K562 (cell line): ENCODE measurements around the gene LOXL3. TPM values are rescaled to one million over a fixed set of nuclear protein-coding genes. Genes with fewer than 3 reads are reported as not detected.
"Not testable (repeated sequence)": the region's sequence is repeated elsewhere in the genome, so short reads cannot be mapped to it uniquely, and the experiment has no call there.

Experiments
- ATAC-seq: fragments of 200-7000 bp; cut with Tn5 transposase; 3 replicates; pipeline ENCODE4 v1.9.1; 2020; ENCODE audit warnings: moderate library complexity
- BruUV-seq: library from RNA; stranded (reverse); fragments of 400-500 nt; replicated peaks from 2 replicates; lab custom pipeline; 2021; lab: Mats Ljungman, UMichigan
- CTCF ChIA-PET: fragments of 300-600 bp; formaldehyde crosslinking; extraction: SDS; loops from one replicate; lab custom pipeline; 2021; ENCODE audit warnings: low intra/inter-chr PET ratio; lab: Yijun Ruan, JAX
- POLR2A ChIA-PET: fragments of 300-600, 350-650 bp; sonication (Branson Sonifier 250); formaldehyde crosslinking; extraction: SDS; loops from one replicate; lab custom pipeline; 2021; ENCODE audit warnings: antibody characterized with exemption, inconsistent platforms; lab: Yijun Ruan, JAX
- DNase-seq, 4 experiments: peaks; one replicate each; pipeline versions ENCODE4 v3.0.0 to v3.0.0-alpha.2; 2011 to 2018; ENCODE audit warnings: low spot score in 3 of 4, mixed read lengths in 3 of 4; ENCODE audit errors: extremely low read depth in 1 of 4
- FAIRE-seq: peaks from 2 replicates; lab custom pipeline; 2011; peaks lifted over from hg19 to GRCh38; lab: Jason Lieb, UNC
- H2AFZ ChIP-seq: 2 replicates; pipeline ENCODE4 v1.6.0; 2011; ENCODE audit warnings: low read depth, low read length, control low read depth, inconsistent platforms
- H3K27ac ChIP-seq: fragments of 200-600 bp; 3 replicates; pipeline ENCODE4 v1.8.0; 2011; ENCODE audit warnings: low read depth, mild to moderate bottlenecking, control low read depth, inconsistent platforms, low read length, moderate library complexity, mixed read lengths; ENCODE audit errors: extremely low read depth
- H3K27me3 ChIP-seq, 2 experiments: fragments of 300-600 bp in 1 of 2; 2 replicates in 1 of 2; 3 replicates in 1 of 2; pipeline versions ENCODE4 v1.6.0 to v1.8.0; 2011; ENCODE audit warnings: inconsistent platforms in 2 of 2, low read length in 2 of 2, mild to moderate bottlenecking in 1 of 2, mixed read lengths in 1 of 2, moderate library complexity in 1 of 2; ENCODE audit not compliant: control insufficient read depth in 2 of 2, insufficient read depth in 2 of 2
- H3K36me3 ChIP-seq: fragments of 300-600 bp; 3 replicates; pipeline ENCODE4 v1.8.0; 2011; ENCODE audit warnings: mild to moderate bottlenecking, low read length, inconsistent platforms; ENCODE audit not compliant: control insufficient read depth, insufficient read depth
- H3K4me1 ChIP-seq, 2 experiments: fragments of 200-600 bp in 1 of 2; replicated peaks in 1 of 2; 2 replicates in 1 of 2; 3 replicates in 1 of 2; pipeline versions ENCODE4 v1.5.1 to v1.8.0; 2011; ENCODE audit warnings: inconsistent platforms in 2 of 2, low read length in 2 of 2, mild to moderate bottlenecking in 1 of 2, mixed read lengths in 1 of 2, moderate library complexity in 1 of 2; ENCODE audit not compliant: control insufficient read depth in 2 of 2, insufficient read depth in 2 of 2
- H3K4me2 ChIP-seq: 2 replicates; pipeline ENCODE4 v1.6.1; 2011; ENCODE audit warnings: low read length, control low read depth, inconsistent platforms, mixed read lengths; ENCODE audit not compliant: insufficient read depth
- H3K4me3 ChIP-seq: fragments of 200-600 bp; sonication (generic), shearing (Covaris generic); 2 replicates; pipeline ENCODE4 v1.5.1; 2016; ENCODE audit warnings: control low read depth, inconsistent platforms
- H3K79me2 ChIP-seq: fragments of 200-600 bp; 3 replicates; pipeline ENCODE4 v1.8.0; 2011; ENCODE audit warnings: low read length, inconsistent platforms; ENCODE audit not compliant: control insufficient read depth, insufficient read depth
- H3K9ac ChIP-seq, 2 experiments: 2 replicates each; pipeline versions ENCODE4 v1.6.0 to v1.6.1; 2011; ENCODE audit warnings: low read depth in 2 of 2, low read length in 2 of 2, control low read depth in 1 of 2, inconsistent platforms in 1 of 2, mild to moderate bottlenecking in 1 of 2, mixed read lengths in 1 of 2; ENCODE audit not compliant: insufficient read depth in 1 of 2
- H3K9me1 ChIP-seq: one replicate; pipeline ENCODE4 v1.6.0; 2011; ENCODE audit warnings: inconsistent platforms, mild to moderate bottlenecking, low read length, moderate library complexity; ENCODE audit not compliant: control insufficient read depth, insufficient read depth
- H3K9me3 ChIP-seq: replicated peaks from 2 replicates; pipeline ENCODE4 v1.5.1; 2011; ENCODE audit warnings: low read depth, low read length, inconsistent platforms; ENCODE audit not compliant: control insufficient read depth, insufficient read depth
- H4K20me1 ChIP-seq: replicated peaks from 2 replicates; pipeline ENCODE4 v1.6.1; 2011; ENCODE audit warnings: low read length, inconsistent platforms, mixed read lengths; ENCODE audit not compliant: control insufficient read depth, insufficient read depth
- AFF4 ChIP-seq: sonication (generic); formaldehyde crosslinking; IDR thresholded peaks from 2 replicates; pipeline ENCODE4 v1.8.0; 2023; ENCODE audit warnings: mild to moderate bottlenecking, missing genetic modification reagents
- SMARCE1 ChIP-seq: fragments of 450-650 bp; IDR thresholded peaks from 2 replicates; pipeline ENCODE4 v1.7.1; 2016; ENCODE audit warnings: mild to moderate bottlenecking
- TEAD1 ChIP-seq, 2 experiments: fragments of 450-650 bp in 1 of 2; sonication (generic) in 1 of 2; formaldehyde crosslinking; IDR thresholded peaks; 2 replicates each; pipeline versions ENCODE4 v1.4.0 to v1.8.0; 2020 to 2022; ENCODE audit warnings: mild to moderate bottlenecking in 2 of 2, missing genetic modification reagents in 1 of 2
- TFAP4 ChIP-seq: sonication (generic); formaldehyde crosslinking; IDR thresholded peaks from 2 replicates; pipeline ENCODE4 v1.8.0; 2022; ENCODE audit warnings: missing genetic modification reagents, mild to moderate bottlenecking, moderate library complexity, borderline replicate concordance
- XRCC3 ChIP-seq: fragments of 450-650 bp; IDR thresholded peaks from 2 replicates; pipeline ENCODE4 v1.6.1; 2017; ENCODE audit warnings: mild to moderate bottlenecking, moderate library complexity
- ZNF263 ChIP-seq: sonication (generic); formaldehyde crosslinking; IDR thresholded peaks from 2 replicates; pipeline ENCODE4 v1.8.0; 2022; ENCODE audit warnings: mild to moderate bottlenecking, missing genetic modification reagents, borderline replicate concordance
- ZNF75A ChIP-seq: fragments of 450-650 bp; formaldehyde crosslinking; IDR thresholded peaks from 2 replicates; pipeline ENCODE4 v1.4.0; 2020; ENCODE audit warnings: mild to moderate bottlenecking
- WGBS: fragments of 100-300 bp; shearing (Covaris generic); methylation state at CpG from one replicate; pipeline ENCODE4 v1.1.6; 2016; ENCODE audit warnings: low coverage, mixed read lengths; ENCODE audit not compliant: insufficient coverage; ENCODE audit errors: missing lambda C conversion rate; 5-methylcytosine and 5-hydroxymethylcytosine counted together
- in situ Hi-C: fragments of 300-500 bp; cut with MboI; formaldehyde crosslinking; loops from 4 replicates; pipeline ENCODE4 v1.15.0; 2018; ENCODE audit warnings: inconsistent platforms, mixed read lengths
- intact Hi-C: fragments of 100-400 bp; cut with micrococcal nuclease; formaldehyde crosslinking; loops from 2 replicates; pipeline ENCODE4 v1.14.2; 2022
- polyA plus RNA-seq, 8 experiments: library from polyadenylated mRNA; depleted of rRNA in 4 of 8; stranded (reverse) in 5 of 8; unstranded in 3 of 8; fragments of >200 nt; fragmentation: Nextera tagmentation in 2 of 8; fragmentation: Illumina TruSeq in 1 of 8; extraction: Ambion mirVana in 2 of 8; extraction: Trizol in 1 of 8; gene quantifications; 2 replicates each; pipeline versions ENCODE4 v1.2.1 to v1.2.3, GENCODE V29; 2011 to 2014; ENCODE audit warnings: inconsistent platforms in 1 of 8, missing spikeins in 1 of 8
- total RNA-seq, 7 experiments: library from RNA; depleted of rRNA in 6 of 7; stranded (reverse); fragments of >200 nt in 6 of 7; fragmentation: Illumina TruSeq in 2 of 7; extraction: Trizol in 2 of 7; gene quantifications; 2 replicates each; pipeline versions ENCODE4 v1.2.1 to v1.2.3, GENCODE V29; 2011 to 2021; ENCODE audit warnings: low replicate concordance in 1 of 7
- TF ChIP-seq, protein P1 (sequence below): sonication (generic); formaldehyde crosslinking; IDR thresholded peaks from 2 replicates; pipeline ENCODE4 v1.8.0; 2022; ENCODE audit warnings: mild to moderate bottlenecking, missing genetic modification reagents

Gene LOXL3
- total and polyA plus RNA-seq, 9 of the 15 experiments (the other 6 are each of a cell fraction or from before 2014, with no cell fraction given) = 0.22 to 0.99 (median 0.31) TPM

DNA sequence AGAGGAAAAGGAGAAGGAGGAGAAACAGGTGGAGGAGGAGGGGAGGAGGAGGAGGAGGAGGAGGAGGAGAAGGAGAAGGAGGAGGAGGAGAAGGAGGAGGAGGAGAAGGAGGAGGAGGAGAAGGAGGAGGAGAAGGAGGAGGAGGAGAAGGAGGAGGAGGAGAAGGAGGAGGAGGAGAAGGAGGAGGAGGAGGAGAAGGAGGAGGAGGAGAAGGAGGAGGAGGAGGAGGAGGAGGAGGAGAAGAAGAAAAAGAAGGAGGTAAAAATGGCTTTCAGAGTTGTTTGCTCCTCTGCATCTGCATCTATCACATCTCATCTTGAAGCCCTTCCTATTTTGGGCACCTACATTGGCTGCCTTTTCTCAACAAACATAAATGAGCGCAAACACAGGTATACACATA is 7.3 kb upstream of the LOXL3 start:
- H3K9me1 ChIP-seq, CTCF ChIA-PET, POLR2A ChIA-PET, H4K20me1 ChIP-seq, in situ Hi-C loops, DNase-seq, H3K4me2 ChIP-seq, ATAC-seq, H3K79me2 ChIP-seq, H3K9me3 ChIP-seq, BruUV-seq, H3K27ac ChIP-seq, H3K4me3 ChIP-seq, intact Hi-C loops, H2AFZ ChIP-seq, FAIRE-seq: not testable (repeated sequence)
- peaks cover 15% of the 10 kb centered on the region; the same call in 1 of the 3 replicates for H3K36me3 ChIP-seq
- WGBS = 40% methylated on average over 1 of the region's 1 CpG
- peaks cover 10 to 16% of the 10 kb centered on the region in 2 experiments; a peak in 4 of 5 replicates for H3K4me1 ChIP-seq
- peaks cover 0 to 16% of the 10 kb centered on the region in 2 experiments; a peak in 3 of 5 replicates for H3K27me3 ChIP-seq
- peak; percentile 78 for TF ChIP-seq ZNF263 (CRISPR knock-in tag)
- peak overlapping the region in 1 of 2 experiments; percentile 81; a peak in 1 of 4 replicates for H3K9ac ChIP-seq

GRCh38 chr2:74560591-74560990 is 6.8 kb upstream of the LOXL3 start:
- H3K4me1 ChIP-seq = peaks cover 13 to 20% of the 10 kb centered on the region in 2 experiments; a peak in 4 of 5 replicates
- no peak overlapping the region for H2AFZ ChIP-seq
- no peak overlapping the region for H3K4me2 ChIP-seq
- ATAC-seq = no peak
- no peak for FAIRE-seq
- H3K27ac ChIP-seq = no peak overlapping the region
- peak overlapping the region in 1 of 2 experiments; percentile 81; a peak in 2 of 4 replicates for H3K9ac ChIP-seq
- no peaks in the 10 kb centered on the region for H3K9me3 ChIP-seq
- POLR2A ChIA-PET = interaction anchor here (0.5 to 0.6 kb wide), 2 partner anchors 12 to 1192 kb away, joined by 3 read pairs; no protein-coding TSS in a partner anchor
- 29% methylated on average over 6 of the region's 6 CpGs for WGBS
- no peaks in the 10 kb centered on the region for H4K20me1 ChIP-seq
- BruUV-seq = no TSS peak
- CTCF ChIA-PET = no interaction called here
- H3K36me3 ChIP-seq = peaks cover 17% of the 10 kb centered on the region; the same call in 1 of the 3 replicates
- H3K79me2 ChIP-seq = peaks cover 5% of the 10 kb centered on the region; the same call in 2 of the 3 replicates
- H3K4me3 ChIP-seq = no peak overlapping the region
- in situ Hi-C loops = no loop called here
- no peaks in the 10 kb centered on the region for H3K9me1 ChIP-seq
- DNase-seq = no peak
- intact Hi-C loops = no loop called here
- H3K27me3 ChIP-seq = peaks cover 0 to 16% of the 10 kb centered on the region in 2 experiments; a peak in 3 of 5 replicates
- TF ChIP-seq SMARCE1 (no peak), TEAD1 (CRISPR knock-in tag; IDR thresholded peaks at IDR 0.05) (no peak), AFF4 (CRISPR knock-in tag) (no peak), ZNF75A (no peak), TFAP4 (CRISPR knock-in tag) (no peak), XRCC3 (no peak)
- TF ChIP-seq, protein P1, sequence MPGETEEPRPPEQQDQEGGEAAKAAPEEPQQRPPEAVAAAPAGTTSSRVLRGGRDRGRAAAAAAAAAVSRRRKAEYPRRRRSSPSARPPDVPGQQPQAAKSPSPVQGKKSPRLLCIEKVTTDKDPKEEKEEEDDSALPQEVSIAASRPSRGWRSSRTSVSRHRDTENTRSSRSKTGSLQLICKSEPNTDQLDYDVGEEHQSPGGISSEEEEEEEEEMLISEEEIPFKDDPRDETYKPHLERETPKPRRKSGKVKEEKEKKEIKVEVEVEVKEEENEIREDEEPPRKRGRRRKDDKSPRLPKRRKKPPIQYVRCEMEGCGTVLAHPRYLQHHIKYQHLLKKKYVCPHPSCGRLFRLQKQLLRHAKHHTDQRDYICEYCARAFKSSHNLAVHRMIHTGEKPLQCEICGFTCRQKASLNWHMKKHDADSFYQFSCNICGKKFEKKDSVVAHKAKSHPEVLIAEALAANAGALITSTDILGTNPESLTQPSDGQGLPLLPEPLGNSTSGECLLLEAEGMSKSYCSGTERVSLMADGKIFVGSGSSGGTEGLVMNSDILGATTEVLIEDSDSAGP (CRISPR knock-in tag) = no peak
